ENCODE data around the gene ARHGAP27.

ARHGAP27 gene

GRCh38 chr17:45367216-45367615 lies 65.5 kb downstream of the ARHGAP27 start:
- TF ChIP-seq SNAI2 (CRISPR knock-in tag; IDR thresholded peaks at IDR 0.05) = no peak
- no peak for TF ChIP-seq ZNF70 (CRISPR knock-in tag; IDR thresholded peaks at IDR 0.05)
- no peak for TF ChIP-seq TOX (CRISPR knock-in tag; IDR thresholded peaks at IDR 0.05; ENCODE audit: borderline replicate concordance)
- no peak for TF ChIP-seq ZC3H10 (CRISPR knock-in tag; IDR thresholded peaks at IDR 0.05)
- TF ChIP-seq PATZ1 (CRISPR knock-in tag; IDR thresholded peaks at IDR 0.05; ENCODE audit: borderline replicate concordance) = no peak
- TF ChIP-seq CSDC2 (CRISPR knock-in tag; IDR thresholded peaks at IDR 0.05) = no peak
- no peak for TF ChIP-seq PPARA (CRISPR knock-in tag; IDR thresholded peaks at IDR 0.05; ENCODE audit: borderline replicate concordance)
- no peak for TF ChIP-seq ESRRG (CRISPR knock-in tag; IDR thresholded peaks at IDR 0.05)
- no peak for TF ChIP-seq GLIS3 (CRISPR knock-in tag; IDR thresholded peaks at IDR 0.05)
- TF ChIP-seq ARNTL (CRISPR knock-in tag; IDR thresholded peaks at IDR 0.05; ENCODE audit: borderline replicate concordance, low read depth) = no peak
- no peak for TF ChIP-seq BACH2 (CRISPR knock-in tag; IDR thresholded peaks at IDR 0.05; ENCODE audit: borderline replicate concordance)
- TF ChIP-seq TSHZ2 (CRISPR knock-in tag; IDR thresholded peaks at IDR 0.05) = no peak
- no peak for TF ChIP-seq RARB (CRISPR knock-in tag; IDR thresholded peaks at IDR 0.05)
- no peak for TF ChIP-seq CREB5 (CRISPR knock-in tag; IDR thresholded peaks at IDR 0.05; ENCODE audit: low read depth)
- no peak for TF ChIP-seq ZFP30 (CRISPR knock-in tag; IDR thresholded peaks at IDR 0.05)
- TF ChIP-seq TCF4 (CRISPR knock-in tag; IDR thresholded peaks at IDR 0.05; ENCODE audit: borderline replicate concordance) = no peak
- ATAC-seq = no peak

- no peak for ATAC-seq
- TF ChIP-seq TOX (CRISPR knock-in tag; IDR thresholded peaks at IDR 0.05; ENCODE audit: borderline replicate concordance) (no peak), CREB5 (CRISPR knock-in tag; IDR thresholded peaks at IDR 0.05; ENCODE audit: low read depth) (no peak), TSHZ2 (CRISPR knock-in tag; IDR thresholded peaks at IDR 0.05) (no peak), ZFP30 (CRISPR knock-in tag; IDR thresholded peaks at IDR 0.05) (no peak), ZNF565 (CRISPR knock-in tag; conservative IDR thresholded peaks at IDR 0.05; ENCODE audit: low read depth) (no peak), POU6F1 (CRISPR knock-in tag; IDR thresholded peaks at IDR 0.05; ENCODE audit: borderline replicate concordance, low read depth) (no peak)
These were observed 66.0 kb downstream of the ARHGAP27 start for GRCh38 chr17:45366691-45367090.
